Left ventricle myocardium inferior (tissue), 1 donor: ENCODE measurements around the gene FBXL14. TPM values are rescaled to one million over a fixed set of nuclear protein-coding genes. Genes with fewer than 3 reads are reported as not detected.

Experiments
- DNase-seq: peaks from one replicate; pipeline ENCODE4 v3.0.0-alpha.2; 2020
- H3K27ac ChIP-seq: fragments of 200-600 bp; replicated peaks from 2 replicates; pipeline ENCODE4 v1.8.0; 2021
- H3K27me3 ChIP-seq: fragments of 200-600 bp; 2 replicates; pipeline ENCODE4 v1.8.0; 2021; ENCODE audit warnings: low read depth
- H3K36me3 ChIP-seq: fragments of 200-600 bp; 2 replicates; pipeline ENCODE4 v1.8.0; 2021
- H3K4me1 ChIP-seq: fragments of 200-600 bp; 2 replicates; pipeline ENCODE4 v1.8.0; 2021
- H3K4me3 ChIP-seq: fragments of 200-600 bp; 2 replicates; pipeline ENCODE4 v1.8.0; 2021; ENCODE audit warnings: mild to moderate bottlenecking, moderate library complexity
- H3K9me3 ChIP-seq: fragments of 200-600 bp; replicated peaks from 2 replicates; pipeline ENCODE4 v1.8.0; 2021
- intact Hi-C: fragments of 100-400 bp; cut with micrococcal nuclease; formaldehyde crosslinking; loops from one replicate; pipeline ENCODE4 v1.11.0; 2022
- total RNA-seq: library from RNA; stranded (reverse); fragmentation: NEBNext Ultra II Directional; extraction: Animal tissue kit (Norgen Biotek cat#: 25700); gene quantifications from one replicate; pipeline ENCODE4 v1.2.1, GENCODE V29; 2021
- TF ChIP-seq, protein P1 (sequence below): fragments of 200-600 bp; IDR thresholded peaks from 2 replicates; pipeline ENCODE4 v1.8.0; 2021; ENCODE audit warnings: antibody characterized with exemption, mild to moderate bottlenecking, borderline replicate concordance
- donor health status: DM: no; HTN: yes; CAD: no; lungs with severe emphysema.

The FBXL14 gene
- total RNA-seq, 1 donor from 2014 or later = 6.8 TPM

DNA sequence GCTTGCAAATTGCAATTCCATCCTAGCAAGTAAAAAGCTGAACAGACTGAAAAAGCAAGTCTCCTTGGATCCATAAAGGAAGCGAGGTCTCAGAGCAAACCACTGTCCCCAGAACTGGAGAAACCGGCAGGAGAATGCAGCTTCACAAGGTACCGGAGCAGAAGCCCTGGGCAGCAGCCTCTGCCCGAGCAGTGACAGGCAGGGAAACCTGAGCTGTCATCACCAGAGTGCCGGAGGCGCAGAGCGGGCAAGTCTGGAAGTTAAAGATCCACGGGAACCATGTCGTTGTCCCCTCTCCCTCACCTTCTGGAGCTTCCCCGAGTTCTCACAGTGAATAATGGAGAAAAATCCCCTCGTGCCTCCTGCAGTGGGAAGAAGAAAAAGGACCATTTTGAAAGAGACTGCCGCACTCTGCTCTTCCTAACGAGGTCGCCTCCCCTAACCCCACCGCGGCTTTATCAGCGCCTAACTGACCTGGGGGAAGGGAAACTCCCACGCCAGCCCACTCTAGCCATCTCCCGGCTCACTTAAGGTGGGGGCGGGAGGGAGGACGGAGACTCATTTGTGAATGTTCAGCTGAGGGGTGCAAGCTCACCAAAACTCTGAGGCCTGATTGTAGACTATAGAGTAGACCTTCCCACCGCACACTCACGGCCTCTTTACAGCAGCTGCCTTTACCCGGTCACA is 27.8 kb downstream of the FBXL14 start:
- TF ChIP-seq, protein P1, sequence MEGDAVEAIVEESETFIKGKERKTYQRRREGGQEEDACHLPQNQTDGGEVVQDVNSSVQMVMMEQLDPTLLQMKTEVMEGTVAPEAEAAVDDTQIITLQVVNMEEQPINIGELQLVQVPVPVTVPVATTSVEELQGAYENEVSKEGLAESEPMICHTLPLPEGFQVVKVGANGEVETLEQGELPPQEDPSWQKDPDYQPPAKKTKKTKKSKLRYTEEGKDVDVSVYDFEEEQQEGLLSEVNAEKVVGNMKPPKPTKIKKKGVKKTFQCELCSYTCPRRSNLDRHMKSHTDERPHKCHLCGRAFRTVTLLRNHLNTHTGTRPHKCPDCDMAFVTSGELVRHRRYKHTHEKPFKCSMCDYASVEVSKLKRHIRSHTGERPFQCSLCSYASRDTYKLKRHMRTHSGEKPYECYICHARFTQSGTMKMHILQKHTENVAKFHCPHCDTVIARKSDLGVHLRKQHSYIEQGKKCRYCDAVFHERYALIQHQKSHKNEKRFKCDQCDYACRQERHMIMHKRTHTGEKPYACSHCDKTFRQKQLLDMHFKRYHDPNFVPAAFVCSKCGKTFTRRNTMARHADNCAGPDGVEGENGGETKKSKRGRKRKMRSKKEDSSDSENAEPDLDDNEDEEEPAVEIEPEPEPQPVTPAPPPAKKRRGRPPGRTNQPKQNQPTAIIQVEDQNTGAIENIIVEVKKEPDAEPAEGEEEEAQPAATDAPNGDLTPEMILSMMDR = no peak
- intact Hi-C loops = no loop called here
- Histone ChIP-seq H3K4me3 (no peak overlapping the region), H3K9me3 (no peaks in the 10 kb centered on the region), H3K36me3 (peaks cover 6% of the 10 kb centered on the region), H3K27me3 (no peaks in the 10 kb centered on the region), H3K27ac (no peak overlapping the region), H3K4me1 (peaks cover 9% of the 10 kb centered on the region)
- no peak for DNase-seq

DNA sequence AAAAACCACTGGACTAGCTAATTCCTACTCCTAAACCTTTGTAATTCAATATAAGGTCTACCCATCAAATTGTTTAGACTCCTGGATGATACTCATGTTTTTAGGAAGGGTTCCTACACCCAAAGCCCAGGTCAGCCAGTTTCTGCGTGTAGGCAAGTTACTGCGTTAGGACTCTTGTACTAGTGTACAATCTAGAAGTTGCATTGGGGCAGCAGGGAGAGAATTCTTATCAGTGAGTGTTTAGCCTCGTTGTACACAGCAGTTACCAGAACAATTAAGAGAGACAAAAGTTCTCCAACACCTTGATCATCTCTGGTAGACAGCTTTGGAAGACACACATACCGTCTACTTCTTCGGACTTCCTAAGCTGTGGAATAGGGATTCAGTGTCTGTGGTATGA is 29.2 kb downstream of the FBXL14 start:
- peaks cover 9% of the 10 kb centered on the region for H3K4me1 ChIP-seq
- no peaks in the 10 kb centered on the region for H3K27me3 ChIP-seq
- intact Hi-C loops = no loop called here
- H3K4me3 ChIP-seq = no peak overlapping the region
- TF ChIP-seq, protein P1 = no peak
- no peak overlapping the region for H3K27ac ChIP-seq
- H3K36me3 ChIP-seq = peaks cover 6% of the 10 kb centered on the region
- no peak for DNase-seq
- no peaks in the 10 kb centered on the region for H3K9me3 ChIP-seq

GRCh38 chr12:1564067-1564466 is 30.3 kb downstream of the FBXL14 start:
- H3K4me1 ChIP-seq = peaks cover 9% of the 10 kb centered on the region
- H3K4me3 ChIP-seq = no peak overlapping the region
- no peak for DNase-seq
- peaks cover 6% of the 10 kb centered on the region for H3K36me3 ChIP-seq
- no peaks in the 10 kb centered on the region for H3K9me3 ChIP-seq
- TF ChIP-seq, protein P1 = no peak
- no peaks in the 10 kb centered on the region for H3K27me3 ChIP-seq
- no peak overlapping the region for H3K27ac ChIP-seq
- intact Hi-C loops = no loop called here

DNA sequence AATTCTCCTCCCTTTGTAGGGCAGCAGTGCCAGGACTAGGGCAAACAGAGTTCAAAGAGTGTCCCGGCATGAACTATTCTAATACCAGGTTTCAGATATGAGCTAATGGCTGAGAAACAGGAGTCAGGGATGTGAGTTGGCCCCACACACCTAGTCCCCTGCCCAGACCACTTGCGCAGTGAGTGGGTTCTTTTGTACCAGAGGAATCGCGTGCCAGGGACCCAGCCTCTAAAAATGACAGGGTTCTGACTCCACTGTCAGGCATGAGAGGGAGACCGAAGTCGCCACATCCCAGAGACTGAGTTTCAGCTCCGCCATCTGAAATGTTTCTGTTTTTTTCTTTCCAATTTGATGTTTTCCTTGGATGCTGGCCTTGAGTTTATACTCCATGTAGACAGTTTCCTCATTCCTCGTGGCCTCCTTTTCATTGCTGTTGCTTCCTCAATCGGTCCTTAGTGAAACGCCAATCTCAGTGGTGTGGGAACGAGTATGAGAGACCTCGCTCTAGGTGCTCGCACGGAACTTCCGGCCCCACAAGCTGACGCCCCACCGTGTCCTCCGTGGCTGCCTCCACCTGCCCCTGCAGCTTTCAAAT is 31.5 kb downstream of the FBXL14 start:
- intact Hi-C loops = no loop called here
- H3K4me1 ChIP-seq = peaks cover 9% of the 10 kb centered on the region
- H3K27ac ChIP-seq = no peak overlapping the region
- H3K9me3 ChIP-seq = no peaks in the 10 kb centered on the region
- TF ChIP-seq, protein P1 = no peak
- peak overlapping the region; percentile 25 for H3K4me3 ChIP-seq
- H3K27me3 ChIP-seq = no peaks in the 10 kb centered on the region
- H3K36me3 ChIP-seq = peaks cover 6% of the 10 kb centered on the region
- no peak for DNase-seq

DNA sequence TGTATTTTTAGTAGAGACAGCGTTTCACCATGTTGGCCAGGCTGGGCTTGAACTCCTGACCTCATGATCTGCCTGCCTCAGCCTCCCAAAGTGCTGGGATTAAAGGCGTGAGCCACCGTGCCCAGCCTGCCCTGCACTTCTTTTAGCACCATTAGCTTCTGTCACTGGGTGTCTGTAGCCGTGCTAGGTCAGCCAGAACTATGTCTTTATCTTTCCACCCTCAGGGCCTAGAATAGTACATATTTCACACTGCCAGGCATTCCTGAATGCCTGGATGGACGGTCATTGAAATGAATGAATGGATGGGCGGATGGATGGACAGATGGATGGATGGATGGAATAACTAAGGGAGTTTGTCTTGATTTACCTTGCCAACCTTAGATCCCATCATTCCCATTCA is 33.7 kb downstream of the FBXL14 start:
- peaks cover 6% of the 10 kb centered on the region for H3K36me3 ChIP-seq
- intact Hi-C loops = no loop called here
- H3K27me3 ChIP-seq = no peaks in the 10 kb centered on the region
- H3K4me1 ChIP-seq = peaks cover 9% of the 10 kb centered on the region
- no peak overlapping the region for H3K4me3 ChIP-seq
- TF ChIP-seq, protein P1 = no peak
- H3K9me3 ChIP-seq = no peaks in the 10 kb centered on the region
- no peak overlapping the region for H3K27ac ChIP-seq
- no peak for DNase-seq
